Testis (tissue), 2 donors: ENCODE measurements around the gene SRD5A1.

Experiments used
- POLR2A ChIP-seq: fragments of 450-650 bp; IDR thresholded peaks from one replicate; pipeline ENCODE4 v1.6.1; 2017; ENCODE audit warnings: antibody characterized with exemption, mild to moderate bottlenecking, moderate library complexity
- TF ChIP-seq, protein P1 (sequence below), 3 experiments: fragments of 450-650 bp in 2 of 3; fragments of 200-600 bp in 1 of 3; sonication (generic) in 1 of 3; IDR thresholded peaks; one replicate each; pipeline ENCODE4 v1.5.1; 2016 to 2019; ENCODE audit warnings: antibody characterized with exemption in 3 of 3, mild to moderate bottlenecking in 2 of 3, moderate library complexity in 1 of 3

DNA sequence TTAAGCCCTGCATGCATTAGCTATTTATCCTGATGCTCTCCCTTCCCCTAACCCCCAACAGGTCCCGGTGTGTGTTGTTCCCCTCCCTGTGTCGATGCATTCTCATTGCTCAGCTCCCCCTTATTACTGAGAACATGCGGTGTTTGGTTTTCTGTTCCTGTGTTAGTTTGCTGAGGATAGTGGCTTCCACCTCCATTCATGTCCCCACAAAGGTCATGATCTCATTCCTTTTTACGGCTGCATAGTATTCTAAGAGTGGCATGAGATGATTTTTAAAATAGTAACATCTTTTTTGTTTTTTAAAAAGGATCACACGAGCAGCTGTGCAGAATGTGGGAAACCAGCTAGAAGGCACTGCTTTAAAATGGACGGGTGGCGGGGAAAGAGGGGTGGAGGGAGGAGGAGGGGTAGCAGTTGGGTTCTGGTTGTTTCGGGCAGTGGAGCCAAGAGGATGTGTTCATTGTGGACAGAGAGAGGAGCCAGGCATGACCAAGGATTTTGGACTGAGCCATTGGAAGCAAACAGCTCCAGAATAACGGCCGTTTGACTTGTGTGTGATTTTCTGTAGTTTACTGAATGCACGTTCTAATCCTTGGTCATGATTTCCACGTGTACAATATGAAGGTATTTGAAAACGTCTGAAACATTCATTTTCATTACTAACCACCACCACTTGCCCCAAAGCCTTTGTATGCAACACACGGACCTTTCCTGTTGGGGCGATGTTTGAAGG is 78.3 kb downstream of the SRD5A1 start:
- TF ChIP-seq, protein P1, sequence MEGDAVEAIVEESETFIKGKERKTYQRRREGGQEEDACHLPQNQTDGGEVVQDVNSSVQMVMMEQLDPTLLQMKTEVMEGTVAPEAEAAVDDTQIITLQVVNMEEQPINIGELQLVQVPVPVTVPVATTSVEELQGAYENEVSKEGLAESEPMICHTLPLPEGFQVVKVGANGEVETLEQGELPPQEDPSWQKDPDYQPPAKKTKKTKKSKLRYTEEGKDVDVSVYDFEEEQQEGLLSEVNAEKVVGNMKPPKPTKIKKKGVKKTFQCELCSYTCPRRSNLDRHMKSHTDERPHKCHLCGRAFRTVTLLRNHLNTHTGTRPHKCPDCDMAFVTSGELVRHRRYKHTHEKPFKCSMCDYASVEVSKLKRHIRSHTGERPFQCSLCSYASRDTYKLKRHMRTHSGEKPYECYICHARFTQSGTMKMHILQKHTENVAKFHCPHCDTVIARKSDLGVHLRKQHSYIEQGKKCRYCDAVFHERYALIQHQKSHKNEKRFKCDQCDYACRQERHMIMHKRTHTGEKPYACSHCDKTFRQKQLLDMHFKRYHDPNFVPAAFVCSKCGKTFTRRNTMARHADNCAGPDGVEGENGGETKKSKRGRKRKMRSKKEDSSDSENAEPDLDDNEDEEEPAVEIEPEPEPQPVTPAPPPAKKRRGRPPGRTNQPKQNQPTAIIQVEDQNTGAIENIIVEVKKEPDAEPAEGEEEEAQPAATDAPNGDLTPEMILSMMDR (IDR thresholded peaks at IDR 0.05) = no peak
- no peak for TF ChIP-seq POLR2A
